Measurements from ENCODE around the gene MS4A8.

MS4A8 gene

DNA sequence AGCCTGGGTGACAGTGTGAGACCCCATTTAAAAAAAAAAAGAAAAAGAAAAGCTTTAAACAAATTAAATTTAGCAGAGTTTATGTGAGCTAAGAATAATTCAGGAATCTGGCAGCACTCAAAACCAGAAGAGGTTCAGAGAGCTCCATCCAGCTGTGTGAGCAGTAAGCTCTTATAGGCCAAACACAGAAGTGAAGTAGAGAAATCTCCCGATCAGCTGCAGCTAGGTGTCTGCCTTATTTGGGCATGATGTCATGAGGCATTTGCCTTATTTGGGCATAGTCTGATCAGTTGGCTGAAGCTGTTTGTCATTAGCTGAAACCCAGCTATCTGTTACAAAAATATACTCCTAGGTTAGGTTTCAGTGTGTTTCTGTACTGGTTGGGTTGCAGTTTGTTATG, 65.5 kb downstream of the MS4A8 start:
- no peak for DNase-seq (ENCODE audit: low read depth)

DNA sequence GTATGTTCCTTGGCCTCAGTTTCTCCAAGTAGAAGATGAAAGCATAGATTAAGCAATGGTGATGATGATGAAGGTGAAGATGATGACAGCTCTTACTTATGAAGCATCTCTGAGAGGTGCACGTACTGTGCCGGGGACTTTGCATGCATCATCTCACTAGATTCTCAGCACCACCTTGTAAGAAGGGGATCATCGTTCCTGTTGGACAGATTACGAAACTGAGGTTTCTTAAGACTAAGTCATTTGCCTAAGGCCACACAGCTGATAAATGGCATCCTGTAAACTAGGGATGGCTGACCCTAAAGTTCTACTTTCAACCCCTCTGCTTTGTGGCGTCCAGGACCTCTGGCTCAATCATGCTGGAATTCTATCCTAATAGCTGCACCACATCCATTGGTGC, 65.9 kb downstream of the MS4A8 start:
- no peak for DNase-seq (ENCODE audit: low read depth)
